OCI-LY1 (cell line): ENCODE measurements around the gene FOXB2.

Source experiments
- CTCF ChIP-seq: fragments of 200-600 bp; sonication (generic), shearing (Covaris generic); IDR thresholded peaks from 2 replicates; pipeline ENCODE4 v1.5.1; 2017; ENCODE audit warnings: mild to moderate bottlenecking, antibody characterized with exemption, low read length, moderate library complexity, mixed read lengths
- EZH2 ChIP-seq: fragments of 200-600 bp; sonication (generic), shearing (Covaris generic); IDR thresholded peaks from 2 replicates; pipeline ENCODE4 v1.8.0; 2017; ENCODE audit warnings: borderline replicate concordance, mixed run types, mild to moderate bottlenecking, antibody characterized with exemption, low read length, moderate library complexity, mixed read lengths

GRCh38 chr9:77003366-77003765 is 16.1 kb upstream of the FOXB2 start:
- no peak for TF ChIP-seq CTCF
- TF ChIP-seq EZH2: no peak
